Nucleus accumbens (tissue), 56 donors: ENCODE data around the gene SCYGR1.
A peak's percentile ranks its signal among the peaks of the same experiment; 100 is the strongest.
"Not testable (repeated sequence)": the region's sequence is repeated elsewhere in the genome, so short reads cannot be mapped to it uniquely, and the experiment has no call there.

Source experiments
- DNase-seq, 56 donors: peaks; one replicate each; lab custom pipeline; 2025; lab: John Stamatoyannopoulos, UW

SCYGR1 gene

GRCh38 chr2:227404585-227405271, 17.0 kb upstream of the SCYGR1 start:
- DNase-seq, result no peak

GRCh38 chr2:227402959-227403358, 15.2 kb upstream of the SCYGR1 start:
- DNase-seq, result peak in 5 of 56 donors; percentile 3 to 31 (median 9)

GRCh38 chr2:227402321-227402720, 14.6 kb upstream of the SCYGR1 start:
- DNase-seq, result no peak

GRCh38 chr2:227401550-227401949, 13.8 kb upstream of the SCYGR1 start:
- no peak for DNase-seq

DNA sequence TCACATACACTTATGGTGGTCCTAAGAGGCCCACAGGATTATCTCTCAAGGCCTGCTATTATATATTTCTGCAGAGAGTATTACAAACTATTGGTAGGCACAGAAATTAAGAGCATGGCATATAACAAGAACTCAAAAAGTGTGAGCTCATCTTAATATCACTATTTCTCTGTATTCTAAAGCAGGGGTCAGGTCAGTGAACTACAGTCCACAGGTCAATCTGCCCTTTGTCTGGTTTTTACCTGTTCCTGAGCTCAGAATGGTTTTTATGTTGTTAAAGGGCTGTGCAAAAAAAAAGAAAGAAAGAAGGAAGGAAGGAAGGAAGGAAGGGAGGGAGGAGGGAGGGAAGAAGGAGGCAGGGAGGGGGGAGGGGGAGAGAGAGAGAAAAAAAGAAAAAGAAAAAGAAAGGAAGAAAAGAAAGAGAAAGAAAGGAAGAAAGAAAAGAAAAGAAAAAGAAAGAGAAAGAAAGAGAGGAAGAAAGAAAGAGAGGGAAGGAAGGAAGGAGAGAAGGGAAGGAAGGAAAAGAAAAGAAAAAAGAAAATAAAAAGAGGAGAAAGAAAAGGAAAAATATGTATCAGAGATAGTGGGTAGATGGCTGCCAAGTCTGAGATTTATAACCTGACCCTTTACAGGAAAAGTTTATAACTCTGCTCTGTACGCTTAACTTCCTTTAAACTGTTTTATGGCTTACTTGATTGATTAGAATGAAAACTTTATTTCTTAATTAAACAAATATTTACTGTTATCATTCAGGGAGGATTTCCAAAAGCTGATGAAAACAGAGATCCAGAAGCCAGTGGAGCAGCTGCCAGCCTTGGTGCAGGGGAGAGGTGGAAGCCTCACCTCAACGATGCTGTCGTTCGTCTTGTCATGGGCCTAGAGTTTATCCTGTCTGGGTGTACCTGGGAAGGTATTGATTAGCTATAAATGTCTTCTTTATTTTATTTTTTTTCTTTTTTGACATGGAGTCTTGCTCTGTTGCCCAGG, 11.2 kb upstream of the SCYGR1 start:
- DNase-seq, result no peak

- no peak for DNase-seq
Observed at GRCh38 chr2:227397562-227397961, 9.8 kb upstream of the SCYGR1 start.

DNA sequence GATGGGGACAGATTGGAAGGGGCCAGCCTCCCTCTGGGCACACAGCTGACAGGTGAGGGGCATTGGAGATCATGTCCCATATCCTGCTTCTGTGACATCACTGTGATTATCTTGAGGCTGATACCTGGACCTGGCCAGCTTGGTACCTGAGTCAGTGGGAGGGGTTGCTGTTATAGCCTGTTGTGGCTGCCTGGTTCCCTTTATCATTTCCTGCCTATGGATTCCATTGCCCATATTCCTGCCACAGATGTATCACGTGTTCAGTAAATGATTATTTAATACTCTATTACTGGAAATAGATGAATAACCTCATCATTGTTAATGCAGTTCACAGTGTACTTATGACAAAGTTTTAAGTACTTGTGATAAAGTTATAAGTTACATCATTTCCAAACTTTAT, 7.8 kb upstream of the SCYGR1 start:
- no peak for DNase-seq

DNA sequence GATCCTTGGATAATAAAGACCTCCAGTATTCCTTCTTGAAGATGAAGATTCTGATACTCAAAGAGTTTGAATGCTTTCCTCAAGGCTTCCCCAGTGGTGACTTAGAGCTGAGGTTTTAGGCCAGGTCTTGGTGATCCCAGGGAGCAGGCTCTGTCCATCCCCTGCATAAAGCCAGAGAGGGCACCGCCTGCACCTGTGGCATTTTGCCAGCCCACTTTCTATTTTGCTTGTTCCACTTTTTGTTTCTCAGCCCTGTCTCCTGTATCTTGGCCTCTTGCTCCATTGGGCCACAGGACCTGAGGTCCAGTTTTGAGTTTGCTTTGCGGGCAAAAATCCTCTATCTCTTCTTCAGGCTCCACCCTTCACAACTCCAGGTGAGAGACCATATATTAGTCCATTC, 6.7 kb upstream of the SCYGR1 start:
- DNase-seq, result no peak

GRCh38 chr2:227390468-227391256, 2.9 kb upstream of the SCYGR1 start:
- DNase-seq, result no peak

DNA sequence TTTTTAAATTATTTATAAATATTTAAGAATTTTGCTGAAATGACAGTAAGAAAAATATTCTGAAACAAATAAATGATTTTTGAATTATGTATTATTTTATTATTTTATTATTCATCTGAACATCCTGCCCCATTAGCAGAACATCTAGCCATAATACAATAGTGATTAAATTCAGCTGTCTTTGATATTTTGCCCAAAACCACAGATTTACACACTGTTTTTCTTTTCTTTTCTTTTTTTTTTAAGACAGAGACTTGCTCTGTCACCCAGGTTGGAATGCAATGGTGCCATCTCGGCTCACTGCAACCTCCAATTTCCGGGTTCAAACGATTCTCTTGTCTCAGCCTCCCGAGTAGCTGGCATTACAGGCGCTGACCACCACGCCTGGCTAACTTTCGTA, 1.9 kb upstream of the SCYGR1 start:
- no peak for DNase-seq

DNA sequence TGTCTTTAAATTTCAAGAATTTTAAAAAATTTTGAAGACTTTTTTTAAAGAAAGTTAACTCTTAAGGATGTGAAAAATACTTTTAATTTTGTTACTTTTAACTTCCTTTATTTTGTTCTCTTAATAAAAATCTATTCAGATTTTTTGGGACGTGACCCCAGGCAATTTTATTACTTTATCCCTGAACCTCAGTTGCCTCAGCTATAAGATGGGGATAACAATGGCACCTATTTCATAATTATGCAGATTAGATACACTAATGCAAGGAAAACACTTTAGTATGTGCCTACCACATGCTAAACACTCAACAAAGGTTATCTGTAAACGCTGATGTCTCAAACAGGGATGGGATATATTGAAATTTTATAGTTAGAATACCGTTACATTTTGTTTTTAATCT, 1.5 kb upstream of the SCYGR1 start:
- no peak for DNase-seq

GRCh38 chr2:227388537-227389011, 825 bp upstream of the SCYGR1 start:
- no peak for DNase-seq

GRCh38 chr2:227386630-227387029, 1.1 kb downstream of the SCYGR1 start:
- DNase-seq, result no peak

GRCh38 chr2:227383686-227384085, 4.1 kb downstream of the SCYGR1 start:
- no peak for DNase-seq

DNA sequence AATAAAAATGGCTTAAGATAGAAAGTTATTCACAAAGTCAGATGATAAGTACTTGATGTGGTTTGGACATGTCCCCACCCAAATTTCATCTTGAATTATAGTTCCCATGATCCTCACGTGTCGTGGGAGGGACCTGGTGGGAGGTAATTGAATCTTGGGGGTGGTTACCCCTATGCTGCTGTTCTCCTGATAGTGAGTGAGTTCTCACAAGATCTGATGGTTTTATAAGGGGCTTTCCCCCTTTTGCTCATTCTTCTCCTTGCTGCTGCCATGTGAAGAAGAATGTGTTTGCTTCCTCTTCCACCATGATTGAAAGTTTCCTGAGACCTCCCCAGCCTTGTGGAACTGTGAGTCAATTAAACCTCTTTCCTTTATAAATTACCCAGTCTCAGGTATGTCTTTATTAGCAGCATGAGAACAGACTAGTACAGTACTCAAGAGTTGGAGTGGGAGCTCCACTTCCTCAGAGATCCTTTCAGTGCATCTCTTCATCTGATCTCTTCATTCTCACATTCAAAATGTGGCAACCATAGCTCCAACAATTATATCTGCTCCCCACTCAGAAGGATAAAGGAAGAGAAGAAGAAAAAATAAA, 5.4 kb downstream of the SCYGR1 start:
- not testable (repeated sequence) for DNase-seq

DNA sequence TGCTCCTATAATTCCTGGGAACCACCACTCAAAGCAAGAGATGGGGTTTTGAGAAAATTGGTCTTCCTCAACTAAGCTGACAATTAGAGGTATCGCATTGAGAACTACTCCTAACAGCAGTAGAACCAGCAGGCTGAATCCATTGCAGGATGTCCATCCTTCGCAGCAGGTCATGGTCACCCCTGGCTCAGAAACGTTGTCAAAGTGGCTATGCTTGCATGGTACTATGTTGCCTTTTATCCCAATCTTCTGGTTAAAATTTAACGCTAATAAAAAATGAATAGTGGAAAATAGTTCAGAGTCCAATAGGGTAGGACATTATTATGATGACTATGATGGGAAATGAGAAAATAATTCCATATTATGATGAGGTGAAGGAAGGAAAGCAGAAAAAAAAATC, 8.7 kb downstream of the SCYGR1 start, which contains the start of gene TM4SF20:
TSS of gene TM4SF20 (minus strand) at position 212 of the 400 bp plus-strand sequence. CDS start at position 174, 38 bp downstream.
- no peak for DNase-seq

GRCh38 chr2:227378371-227378782, 9.4 kb downstream of the SCYGR1 start:
- DNase-seq, result no peak

DNA sequence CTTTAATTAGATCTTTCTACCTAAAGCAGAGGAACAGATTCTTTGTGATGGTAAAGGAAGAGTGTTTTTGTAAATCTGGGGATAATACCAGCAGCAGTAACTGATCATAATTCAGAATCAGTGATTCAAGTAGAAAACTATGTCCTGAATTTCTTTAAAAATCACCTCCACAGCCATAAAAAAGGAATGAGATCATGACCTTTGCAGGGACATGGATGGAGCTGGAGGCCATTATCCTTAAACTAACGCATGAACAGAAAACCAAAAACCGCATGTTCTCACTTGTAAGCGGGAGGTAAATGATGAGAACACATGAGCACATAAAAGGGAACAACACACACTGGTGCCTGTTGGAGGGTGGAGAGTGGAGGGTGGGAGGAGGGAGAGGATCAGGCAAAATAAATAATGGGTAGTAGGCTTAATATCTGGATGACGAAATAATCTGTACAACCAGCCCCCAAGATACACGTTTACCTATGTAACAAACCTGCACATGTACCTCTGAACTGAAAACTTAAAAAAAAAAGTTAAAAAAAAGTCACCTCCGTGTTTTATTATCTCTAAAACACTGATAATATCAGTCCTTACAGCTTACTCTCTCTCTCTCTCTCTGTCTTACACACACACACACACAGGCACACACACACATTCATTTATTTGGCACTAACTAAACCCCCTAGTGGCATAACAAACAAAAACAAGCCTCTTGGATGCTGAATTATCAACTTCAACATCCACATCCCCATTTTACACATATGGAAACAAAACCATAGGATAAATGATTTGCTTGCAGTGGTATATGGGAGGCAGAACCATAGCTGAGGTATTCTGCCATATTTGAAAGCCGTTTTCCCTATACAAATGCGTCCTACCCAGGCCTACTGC, 10.0 kb downstream of the SCYGR1 start:
- no peak for DNase-seq
